HG02885 (cell line): Measurements from ENCODE around the gene SNX30.

Experiments used
- ATAC-seq: cut with Tn5 transposase; IDR thresholded peaks from one replicate; pipeline ENCODE4 v1.9.1; 2021; ENCODE audit warnings: mild to moderate bottlenecking; ENCODE audit not compliant: unreplicated experiment, poor library complexity

SNX30 gene

GRCh38 chr9:112870556-112870955 is 120.0 kb downstream of the SNX30 start:
- no peak for ATAC-seq

- ATAC-seq: no peak
These were observed 121.5 kb downstream of the SNX30 start for GRCh38 chr9:112872019-112872418.

- ATAC-seq: no peak
These were observed 123.3 kb downstream of the SNX30 start for GRCh38 chr9:112873773-112874405.

GRCh38 chr9:112878752-112879151 is 128.2 kb downstream of the SNX30 start:
- no peak for ATAC-seq

GRCh38 chr9:112880650-112881049 is 130.1 kb downstream of the SNX30 start:
- no peak for ATAC-seq

- no peak for ATAC-seq
These were observed 130.8 kb downstream of the SNX30 start for GRCh38 chr9:112881331-112881730.

- no peak for ATAC-seq
These were observed 133.5 kb downstream of the SNX30 start for GRCh38 chr9:112884101-112884500.

GRCh38 chr9:112884721-112885120 is 134.2 kb downstream of the SNX30 start:
- ATAC-seq: no peak

- no peak for ATAC-seq
These were observed 134.8 kb downstream of the SNX30 start for GRCh38 chr9:112885324-112885723.

GRCh38 chr9:112886351-112886750 is 135.8 kb downstream of the SNX30 start:
- no peak for ATAC-seq

- ATAC-seq: no peak
These were observed 136.8 kb downstream of the SNX30 start for GRCh38 chr9:112887381-112887780.

GRCh38 chr9:112890106-112891081 is 139.8 kb downstream of the SNX30 start, which contains the start of gene SLC46A2:
Gene SLC46A2 (minus strand): TSS chr9:112890876. CDS start chr9:112890681, 195 bp downstream.
- ATAC-seq: no peak

- no peak for ATAC-seq
These were observed 141.0 kb downstream of the SNX30 start for GRCh38 chr9:112891521-112891920.

GRCh38 chr9:112892981-112893380 is 142.4 kb downstream of the SNX30 start:
- ATAC-seq: no peak

- ATAC-seq: no peak
These were observed 143.5 kb downstream of the SNX30 start for GRCh38 chr9:112894041-112894440.

GRCh38 chr9:112894699-112895098 is 144.1 kb downstream of the SNX30 start:
- no peak for ATAC-seq

GRCh38 chr9:112896131-112896530 is 145.6 kb downstream of the SNX30 start:
- no peak for ATAC-seq

- no peak for ATAC-seq
These were observed 148.3 kb downstream of the SNX30 start for GRCh38 chr9:112898872-112899311.

- no peak for ATAC-seq
These were observed 149.9 kb downstream of the SNX30 start for GRCh38 chr9:112900488-112900887.

- no peak for ATAC-seq
These were observed 150.3 kb downstream of the SNX30 start for GRCh38 chr9:112900901-112901300.

GRCh38 chr9:112905084-112905483 is 154.5 kb downstream of the SNX30 start:
- no peak for ATAC-seq
